AG04449 (cell line): ENCODE data around the gene CROT.

Experiments
- CTCF ChIA-PET: fragments of 350-600 bp; formaldehyde crosslinking; extraction: SDS; loops from one replicate; lab custom pipeline; 2021; ENCODE audit warnings: antibody characterized with exemption; lab: Yijun Ruan, JAX
- POLR2A ChIA-PET: fragments of 400-600, 350-600 bp; formaldehyde crosslinking; extraction: SDS; loops from one replicate; lab custom pipeline; 2020; ENCODE audit warnings: antibody characterized with exemption, inconsistent platforms; lab: Yijun Ruan, JAX
- DNase-seq: peaks from one replicate; pipeline ENCODE4 v3.0.0-alpha.2; 2010; ENCODE audit warnings: low read depth, low spot score
- H3K4me3 ChIP-seq: 2 replicates; pipeline ENCODE4 v1.5.1; 2011; ENCODE audit warnings: low read depth, mild to moderate bottlenecking, control low read depth, low read length
- TF ChIP-seq, protein P1 (sequence below): IDR thresholded peaks from one replicate; pipeline ENCODE4 v1.5.1; 2011; ENCODE audit warnings: mild to moderate bottlenecking, moderate library complexity, low read length, control low read depth, inconsistent platforms; ENCODE audit not compliant: insufficient read depth; ENCODE audit errors: missing control alignments

CROT gene

DNA sequence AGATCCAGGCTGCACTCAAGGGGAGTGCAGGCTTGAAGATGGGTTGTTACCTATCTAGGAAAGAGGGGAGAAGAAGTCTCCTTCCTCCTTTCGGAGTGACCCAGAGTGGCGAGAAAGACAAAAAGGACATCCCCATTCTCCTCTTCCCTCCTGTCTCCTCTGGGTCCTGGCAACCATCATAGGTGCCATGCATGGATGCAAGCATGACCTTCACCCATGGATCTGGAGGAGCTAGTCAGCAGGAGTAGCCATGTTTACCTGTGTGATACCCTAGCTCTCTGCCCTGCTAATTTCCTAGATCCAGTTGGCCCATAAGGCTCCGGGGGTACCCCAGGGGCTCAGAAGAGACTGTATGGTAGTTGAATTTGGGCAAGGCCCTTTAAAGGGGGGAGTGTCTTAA, 17.2 kb upstream of the CROT start:
- ChIA-PET CTCF (interaction anchor here (1.1 to 1.4 kb wide), 2 partner anchors 12 to 89 kb away, joined by 3 to 4 read pairs; no protein-coding TSS in a partner anchor), POLR2A (no interaction called here)
- no peak for DNase-seq

DNA sequence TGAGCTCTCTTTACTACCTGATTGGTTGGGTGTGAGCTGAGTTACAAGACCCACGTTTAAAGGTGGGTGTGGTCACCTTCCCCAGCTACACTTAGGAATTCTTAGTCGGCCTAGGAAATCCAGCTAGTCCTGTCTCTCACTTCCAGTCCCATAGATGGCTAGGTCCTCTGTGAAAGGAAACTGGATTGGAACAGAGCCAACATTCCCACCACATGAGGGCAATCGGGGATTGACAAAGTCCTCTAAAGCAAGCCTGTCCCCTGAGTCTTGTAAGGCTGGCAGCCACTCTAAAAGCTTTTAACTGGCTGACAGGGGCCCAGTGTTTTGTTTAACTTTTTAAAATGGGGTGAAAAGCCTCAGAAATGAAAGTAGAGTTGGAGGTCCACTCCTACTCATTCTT, 15.1 kb upstream of the CROT start:
- H3K4me3 ChIP-seq = no peak overlapping the region
- ChIA-PET CTCF (interaction anchor here (0.9 to 2.0 kb wide), 4 partner anchors 13 to 86 kb away, joined by 3 to 8 read pairs (median 6); no protein-coding TSS in a partner anchor), POLR2A (no interaction called here)
- no peak for DNase-seq
- TF ChIP-seq, protein P1, sequence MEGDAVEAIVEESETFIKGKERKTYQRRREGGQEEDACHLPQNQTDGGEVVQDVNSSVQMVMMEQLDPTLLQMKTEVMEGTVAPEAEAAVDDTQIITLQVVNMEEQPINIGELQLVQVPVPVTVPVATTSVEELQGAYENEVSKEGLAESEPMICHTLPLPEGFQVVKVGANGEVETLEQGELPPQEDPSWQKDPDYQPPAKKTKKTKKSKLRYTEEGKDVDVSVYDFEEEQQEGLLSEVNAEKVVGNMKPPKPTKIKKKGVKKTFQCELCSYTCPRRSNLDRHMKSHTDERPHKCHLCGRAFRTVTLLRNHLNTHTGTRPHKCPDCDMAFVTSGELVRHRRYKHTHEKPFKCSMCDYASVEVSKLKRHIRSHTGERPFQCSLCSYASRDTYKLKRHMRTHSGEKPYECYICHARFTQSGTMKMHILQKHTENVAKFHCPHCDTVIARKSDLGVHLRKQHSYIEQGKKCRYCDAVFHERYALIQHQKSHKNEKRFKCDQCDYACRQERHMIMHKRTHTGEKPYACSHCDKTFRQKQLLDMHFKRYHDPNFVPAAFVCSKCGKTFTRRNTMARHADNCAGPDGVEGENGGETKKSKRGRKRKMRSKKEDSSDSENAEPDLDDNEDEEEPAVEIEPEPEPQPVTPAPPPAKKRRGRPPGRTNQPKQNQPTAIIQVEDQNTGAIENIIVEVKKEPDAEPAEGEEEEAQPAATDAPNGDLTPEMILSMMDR = no peak

More for the DNA sequence above, 17.2 kb upstream of the CROT start:
- TF ChIP-seq, protein P1 = no peak
- no peak overlapping the region for H3K4me3 ChIP-seq

DNA sequence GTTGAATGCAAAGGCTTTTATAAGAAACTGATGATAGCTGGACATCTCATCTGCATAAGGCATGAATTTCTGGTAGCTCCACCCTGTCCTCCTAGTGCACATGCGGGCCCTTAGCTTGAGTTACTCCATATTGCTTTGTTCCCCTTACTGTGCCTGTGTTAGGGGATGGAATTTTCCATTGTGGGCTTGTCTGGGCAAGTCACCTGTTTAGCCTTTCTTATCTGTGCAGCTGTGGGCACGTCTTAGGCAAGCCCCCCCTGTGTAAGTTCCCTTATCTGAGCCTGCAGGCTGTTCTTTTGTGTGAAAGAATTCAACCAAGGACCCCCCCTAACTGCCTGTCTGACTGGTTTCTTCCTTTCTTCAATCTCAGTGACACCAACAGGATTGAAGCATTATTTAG, 14.5 kb upstream of the CROT start:
- TF ChIP-seq, protein P1 = no peak
- DNase-seq = no peak
- CTCF ChIA-PET = interaction anchor here (1.9 to 2.0 kb wide), 2 partner anchors 17 to 85 kb away, joined by 6 to 8 read pairs; no protein-coding TSS in a partner anchor
- H3K4me3 ChIP-seq = no peak overlapping the region
- POLR2A ChIA-PET = no interaction called here

DNA sequence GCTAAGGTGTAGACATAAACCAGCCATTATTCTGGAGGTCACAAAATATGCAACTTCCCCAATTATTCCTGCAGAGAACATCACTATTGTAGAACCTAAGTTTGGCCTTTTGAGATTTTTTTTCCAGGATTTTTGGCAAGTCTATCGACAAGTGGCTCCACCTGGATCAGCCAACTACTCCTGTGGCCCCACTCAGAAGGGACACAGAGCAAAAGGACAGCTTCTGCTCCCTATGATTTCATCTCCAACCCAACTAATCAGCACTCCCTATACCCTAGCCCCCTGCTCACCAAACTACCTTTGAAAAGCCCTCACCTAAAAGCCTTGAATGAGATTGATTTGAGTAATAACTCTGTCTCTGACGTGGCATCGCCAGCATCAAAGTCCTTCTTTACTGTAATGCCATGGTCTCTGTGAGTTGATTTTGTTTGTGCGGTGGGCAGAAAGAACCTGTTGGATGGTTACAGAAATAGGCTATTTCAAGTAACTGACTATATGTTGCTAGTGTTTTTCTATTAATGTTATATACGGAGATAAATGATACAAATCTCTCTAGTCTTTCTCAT, 13.7 kb upstream of the CROT start:
- ChIA-PET CTCF (interaction anchor here (2.0 kb wide), 1 partner anchor 17 kb away, joined by 6 read pairs; no protein-coding TSS in a partner anchor), POLR2A (no interaction called here)
- DNase-seq = no peak
- no peak overlapping the region for H3K4me3 ChIP-seq
- TF ChIP-seq, protein P1 = no peak

DNA sequence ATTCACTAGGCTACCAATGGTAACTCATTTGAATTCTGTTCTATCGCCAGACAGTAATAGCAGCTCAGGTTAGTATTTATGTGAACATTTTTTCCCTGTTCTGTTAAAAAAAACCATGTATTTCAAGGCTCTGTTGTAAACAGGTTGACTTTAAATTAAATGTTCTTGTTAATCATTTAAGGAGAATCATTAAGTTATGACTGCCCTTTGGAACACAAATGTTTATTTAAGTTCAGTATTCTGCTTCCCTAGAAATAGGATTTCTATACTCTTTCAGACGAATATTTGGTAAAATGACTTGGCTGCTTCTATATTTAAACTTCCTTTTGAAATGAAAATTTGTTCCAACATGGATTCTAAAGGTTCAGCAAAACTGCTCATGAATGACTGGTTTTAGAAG, 13.1 kb upstream of the CROT start:
- no peak overlapping the region for H3K4me3 ChIP-seq
- CTCF ChIA-PET = interaction anchor here (2.0 kb wide), 1 partner anchor 18 kb away, joined by 6 read pairs; no protein-coding TSS in a partner anchor
- DNase-seq = no peak
- POLR2A ChIA-PET = interaction anchor here (0.8 kb wide), 1 partner anchor 13 kb away, joined by 3 read pairs; the partner anchor contains the start of gene CROT
- TF ChIP-seq, protein P1 = no peak

DNA sequence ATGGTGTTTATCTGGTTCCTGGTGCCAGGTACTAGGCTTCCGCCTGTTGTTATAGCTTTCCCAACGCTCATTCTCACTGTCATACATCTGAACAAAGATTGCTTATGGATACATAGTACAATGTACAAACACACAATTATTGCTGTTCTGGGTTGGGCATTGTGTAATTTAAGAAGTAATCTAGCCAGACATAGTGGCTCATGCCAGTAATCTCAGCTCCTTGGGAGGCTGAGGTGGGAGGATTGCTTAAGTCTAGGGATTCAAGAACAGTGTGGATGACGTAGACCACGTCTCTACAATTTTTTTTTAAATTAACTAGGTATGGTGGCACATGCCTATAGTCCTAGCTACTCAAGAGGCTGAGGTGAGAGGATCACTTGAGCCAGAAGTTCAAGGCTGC, 9.3 kb upstream of the CROT start:
- TF ChIP-seq, protein P1 = no peak
- DNase-seq = no peak
- H3K4me3 ChIP-seq = no peak overlapping the region
- CTCF ChIA-PET = interaction anchor here (1.3 kb wide), 1 partner anchor 80 kb away, joined by 3 read pairs; no protein-coding TSS in a partner anchor
- POLR2A ChIA-PET = no interaction called here
